GM12891 (cell line): ENCODE data around the gene MRPL14.

Experiments
- POLR2A ChIP-seq: IDR thresholded peaks from 2 replicates; pipeline ENCODE4 v1.6.1; 2011; ENCODE audit warnings: low read depth, low read length, control low read depth
- POLR2AphosphoS5 ChIP-seq: IDR thresholded peaks from 2 replicates; pipeline ENCODE4 v1.6.1; 2011; ENCODE audit warnings: low read depth, low read length, control low read depth
- TAF1 ChIP-seq: IDR thresholded peaks from 2 replicates; pipeline ENCODE4 v1.6.1; 2011; ENCODE audit warnings: low read depth, low read length, control low read depth

DNA sequence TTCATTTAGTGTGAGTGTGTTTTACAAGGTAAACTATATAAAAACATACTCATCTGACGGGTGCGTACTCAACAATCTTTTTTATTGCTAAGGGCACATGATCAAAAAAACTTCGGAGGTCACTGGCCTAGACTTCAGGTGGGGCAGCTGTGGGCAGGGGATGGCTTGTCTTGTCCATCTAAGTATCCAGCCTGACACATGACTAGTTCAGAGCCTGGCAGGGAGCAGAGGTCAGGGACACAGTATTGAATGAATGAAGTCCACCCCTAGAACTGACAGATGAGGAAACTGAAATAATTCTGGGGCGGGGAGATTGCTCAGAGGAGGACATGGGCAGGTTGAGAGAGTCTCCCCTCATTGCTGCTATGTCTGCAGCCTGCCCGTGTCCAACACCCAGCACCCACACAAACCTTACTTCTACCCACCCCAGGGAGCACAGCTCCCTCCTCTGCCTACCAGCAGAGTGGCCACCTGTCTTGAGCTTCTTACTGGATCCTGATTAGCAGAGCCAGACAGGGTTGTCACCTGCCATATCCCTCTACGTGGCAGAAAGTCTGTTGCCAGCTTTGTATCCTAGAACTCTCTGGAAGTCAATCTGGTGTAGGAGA is 48.9 kb downstream of the MRPL14 start:
- no peak for TF ChIP-seq POLR2A
- TF ChIP-seq POLR2AphosphoS5: no peak
- TF ChIP-seq TAF1: no peak
